H1 (cell line): ENCODE measurements around the gene ANAPC5.

Source experiments
- BCL11A ChIP-seq, 2 experiments: IDR thresholded peaks; one replicate each; pipeline ENCODE4 v1.6.1; 2011; ENCODE audit warnings: low read depth in 2 of 2, low read length in 2 of 2, mild to moderate bottlenecking in 2 of 2
- CBX5 ChIP-seq: fragments of 300-800, 300-1000 bp; sonication (generic); IDR thresholded peaks from 2 replicates; pipeline ENCODE4 v1.7.1; 2016; ENCODE audit warnings: antibody characterized with exemption, low read length, low read depth
- CREB1 ChIP-seq: IDR thresholded peaks from 2 replicates; pipeline ENCODE4 v1.6.1; 2012; ENCODE audit warnings: inconsistent platforms
- CTCF ChIP-seq, 3 experiments: IDR thresholded peaks; 1 replicate in 2 of 3; 2 replicates in 1 of 3; pipeline versions ENCODE4 v1.5.1 to v1.6.1; 2011; ENCODE audit warnings: low read length in 3 of 3, mild to moderate bottlenecking in 3 of 3, inconsistent platforms in 2 of 3, low read depth in 1 of 3, moderate library complexity in 1 of 3; ENCODE audit not compliant: insufficient read depth in 1 of 3; ENCODE audit errors: control extremely low read depth in 1 of 3
- EP300 ChIP-seq, 2 experiments: IDR thresholded peaks; 1 replicate in 1 of 2; 2 replicates in 1 of 2; pipeline ENCODE4 v1.6.1; 2011 to 2012; ENCODE audit warnings: low read depth in 2 of 2, low read length in 2 of 2, mild to moderate bottlenecking in 2 of 2, borderline replicate concordance in 1 of 2, inconsistent platforms in 1 of 2, moderate library complexity in 1 of 2
- NRF1 ChIP-seq: IDR thresholded peaks from 2 replicates; pipeline ENCODE4 v1.6.1; 2011; ENCODE audit warnings: mild to moderate bottlenecking, low read depth, low read length, improper control_type of control experiment
- POLR2A ChIP-seq, 2 experiments: IDR thresholded peaks; 1 replicate in 1 of 2; 2 replicates in 1 of 2; pipeline ENCODE4 v1.6.1; 2011; ENCODE audit warnings: low read depth in 2 of 2, low read length in 2 of 2, mild to moderate bottlenecking in 2 of 2; ENCODE audit errors: control extremely low read depth in 1 of 2
- POLR2AphosphoS5 ChIP-seq: IDR thresholded peaks from 2 replicates; pipeline ENCODE4 v1.6.1; 2011; ENCODE audit warnings: low read depth, low read length
- RAD21 ChIP-seq, 2 experiments: IDR thresholded peaks in 1 of 2; conservative IDR thresholded peaks in 1 of 2; 2 replicates each; pipeline ENCODE4 v1.6.1; 2011; ENCODE audit warnings: low read depth in 2 of 2, low read length in 2 of 2, improper control_type of control experiment in 1 of 2, inconsistent platforms in 1 of 2, mild to moderate bottlenecking in 1 of 2, moderate library complexity in 1 of 2

- TF ChIP-seq POLR2A (IDR thresholded peaks at IDR 0.05; ENCODE audit: control extremely low read depth in 1 of 2, low read depth in 2 of 2, low read length in 2 of 2) (no peak), CTCF (IDR thresholded peaks at IDR 0.05; ENCODE audit: control extremely low read depth in 1 of 3, insufficient read depth in 1 of 3, low read depth in 1 of 3, low read length in 3 of 3) (no peak), NRF1 (no peak), BCL11A (IDR thresholded peaks at IDR 0.05; ENCODE audit: low read depth in 2 of 2, low read length in 2 of 2) (no peak), EP300 (IDR thresholded peaks at IDR 0.05; ENCODE audit: borderline replicate concordance in 1 of 2, low read depth in 2 of 2, low read length in 2 of 2) (no peak), CBX5 (no peak), RAD21 (IDR thresholded peaks at IDR 0.05 in 1 of 2, conservative IDR thresholded peaks at IDR 0.05 in 1 of 2; ENCODE audit: low read depth in 2 of 2, low read length in 2 of 2) (no peak), CREB1 (no peak), POLR2AphosphoS5 (no peak)
Measured at GRCh38 chr12:121352682-121353018, 439 bp upstream of the ANAPC5 start.
